Pulmonary artery endothelial cell (primary cell): ENCODE results near the gene NTSR1. TPM values are rescaled to one million over a fixed set of nuclear protein-coding genes. Genes with fewer than 3 reads are reported as not detected.

ENCODE experiments used
- DNase-seq: peaks from one replicate; pipeline ENCODE4 v3.0.0-alpha.2; 2011; ENCODE audit warnings: low read depth, low spot score
- total RNA-seq: library from RNA; depleted of rRNA; stranded (reverse); fragments of >200 nt; gene quantifications from 2 replicates; pipeline ENCODE4 v1.2.3, GENCODE V29; 2014

Gene NTSR1
- total RNA-seq, 1 donor from 2014 or later, result 2.2 TPM

GRCh38 chr20:62739581-62740285 is 31.1 kb downstream of the NTSR1 start:
- no peak for DNase-seq

GRCh38 chr20:62740286-62741141 is 31.9 kb downstream of the NTSR1 start:
- DNase-seq, result peak; percentile 75

- DNase-seq, result no peak
These were observed 32.6 kb downstream of the NTSR1 start for GRCh38 chr20:62741191-62741691.

GRCh38 chr20:62741701-62742491 is 33.3 kb downstream of the NTSR1 start:
- no peak for DNase-seq

- DNase-seq, result no peak
These were observed 33.9 kb downstream of the NTSR1 start for GRCh38 chr20:62742550-62742949.

- DNase-seq, result no peak
These were observed 34.5 kb downstream of the NTSR1 start for GRCh38 chr20:62742979-62743776.

- DNase-seq, result no peak
These were observed 35.2 kb downstream of the NTSR1 start for GRCh38 chr20:62743777-62744317.

- no peak for DNase-seq
These were observed 36.1 kb downstream of the NTSR1 start for GRCh38 chr20:62744741-62745191.

- no peak for DNase-seq
These were observed 36.8 kb downstream of the NTSR1 start for GRCh38 chr20:62745279-62745951.

GRCh38 chr20:62745952-62746288 is 37.3 kb downstream of the NTSR1 start:
- DNase-seq, result no peak

GRCh38 chr20:62748311-62748710 is 39.7 kb downstream of the NTSR1 start:
- no peak for DNase-seq

GRCh38 chr20:62749851-62750445 is 41.3 kb downstream of the NTSR1 start:
- DNase-seq, result no peak

- no peak for DNase-seq
These were observed 43.0 kb downstream of the NTSR1 start for GRCh38 chr20:62751551-62752150.

GRCh38 chr20:62752181-62752670 is 43.6 kb downstream of the NTSR1 start:
- no peak for DNase-seq

- DNase-seq, result no peak
These were observed 44.2 kb downstream of the NTSR1 start for GRCh38 chr20:62752671-62753501.

GRCh38 chr20:62753626-62754025 is 45.0 kb downstream of the NTSR1 start:
- no peak for DNase-seq

- DNase-seq, result no peak
These were observed 45.7 kb downstream of the NTSR1 start for GRCh38 chr20:62754122-62754990.
